ENCODE results near the gene PDXDC1.
"Not testable (repeated sequence)": the region's sequence is repeated elsewhere in the genome, so short reads cannot be mapped to it uniquely, and the experiment has no call there.

PDXDC1 gene

GRCh38 chr16:14974656-14975417, at the start of gene PDXDC1:
Gene PDXDC1 (plus strand): TSS chr16:14975026. CDS start chr16:14975200, 174 bp downstream.
- peak; percentile 98 for DNase-seq

GRCh38 chr16:14928064-14928714, 46.6 kb upstream of the PDXDC1 start:
- not testable (repeated sequence) for DNase-seq

GRCh38 chr16:14929176-14929575, 45.6 kb upstream of the PDXDC1 start:
- not testable (repeated sequence) for DNase-seq

- DNase-seq = not testable (repeated sequence)
Observed at GRCh38 chr16:14930246-14930645, 44.6 kb upstream of the PDXDC1 start.

GRCh38 chr16:14930971-14931370, 43.9 kb upstream of the PDXDC1 start:
- not testable (repeated sequence) for DNase-seq

- not testable (repeated sequence) for DNase-seq
Observed at GRCh38 chr16:14932581-14933375, 42.0 kb upstream of the PDXDC1 start.

- not testable (repeated sequence) for DNase-seq
Observed at GRCh38 chr16:14937143-14937542, 37.7 kb upstream of the PDXDC1 start, which contains the start of gene NPIPA1. Gene NPIPA1 (plus strand): TSS chr16:14937443. CDS start chr16:14937443, 0 bp downstream.

GRCh38 chr16:14937994-14938393, 36.8 kb upstream of the PDXDC1 start:
- not testable (repeated sequence) for DNase-seq

- DNase-seq = not testable (repeated sequence)
Observed at GRCh38 chr16:14942686-14943085, 32.1 kb upstream of the PDXDC1 start.

GRCh38 chr16:14955546-14956231, 19.1 kb upstream of the PDXDC1 start:
- DNase-seq = no peak

- DNase-seq = no peak
Observed at GRCh38 chr16:14957576-14958322, 17.1 kb upstream of the PDXDC1 start.

GRCh38 chr16:14958323-14958600, 16.6 kb upstream of the PDXDC1 start:
- no peak for DNase-seq

- no peak for DNase-seq
Observed at GRCh38 chr16:14958970-14959369, 15.9 kb upstream of the PDXDC1 start.

- no peak for DNase-seq
Observed at GRCh38 chr16:14961405-14962186, 13.2 kb upstream of the PDXDC1 start.

- no peak for DNase-seq
Observed at GRCh38 chr16:14963281-14964173, 11.3 kb upstream of the PDXDC1 start.

- DNase-seq = no peak
Observed at GRCh38 chr16:14965328-14965727, 9.5 kb upstream of the PDXDC1 start.

- DNase-seq = not testable (repeated sequence)
Observed at GRCh38 chr16:14969795-14970194, 5.0 kb upstream of the PDXDC1 start.

- not testable (repeated sequence) for DNase-seq
Observed at GRCh38 chr16:14971621-14972228, 3.1 kb upstream of the PDXDC1 start.

GRCh38 chr16:14973785-14974322, 972 bp upstream of the PDXDC1 start:
- DNase-seq = not testable (repeated sequence)

GRCh38 chr16:14974331-14974655, 533 bp upstream of the PDXDC1 start:
- DNase-seq = not testable (repeated sequence)

Data from NCI-H774 (cell line).